A549 (cell line): ENCODE measurements around the gene NR2C2. TPM values are rescaled to one million over a fixed set of nuclear protein-coding genes. Genes with fewer than 3 reads are reported as not detected.
A peak's percentile ranks its signal among the peaks of the same experiment; 100 is the strongest.

Experiments
- ATAC-seq, 2 experiments: fragments of 200-7000 bp in 1 of 2; fragments of >200 bp in 1 of 2; cut with Nextera tagmentation in 1 of 2; cut with Tn5 transposase in 1 of 2; 3 replicates each; pipeline versions ENCODE4 v1.8.0 to v1.9.1; 2018 to 2020; ENCODE audit warnings: mild to moderate bottlenecking in 1 of 2, moderate library complexity in 1 of 2
- CTCF ChIA-PET: fragments of 300-600 bp; sonication (Branson Sonifier 250); formaldehyde crosslinking; extraction: SDS; loops from one replicate; lab custom pipeline; 2021; ENCODE audit warnings: antibody characterized with exemption, inconsistent platforms; lab: Yijun Ruan, JAX
- POLR2A ChIA-PET: fragments of 350-600 bp; formaldehyde crosslinking; extraction: SDS; loops from one replicate; lab custom pipeline; 2021; ENCODE audit warnings: antibody characterized with exemption, inconsistent platforms; lab: Yijun Ruan, JAX
- DNase-seq, 2 experiments: peaks; one replicate each; pipeline versions ENCODE4 v3.0.0 to v3.0.0-alpha.2; 2011 to 2016; ENCODE audit warnings: low read depth in 1 of 2, low spot score in 1 of 2
- FAIRE-seq: peaks from 2 replicates; lab custom pipeline; 2011; peaks lifted over from hg19 to GRCh38; lab: Jason Lieb, UNC
- H3K27ac ChIP-seq, 2 experiments: fragments of >200 bp; sonication (Bioruptor Twin); formaldehyde crosslinking; 3 replicates each; pipeline ENCODE4 v1.5.1; 2016 to 2017
- H3K4me1 ChIP-seq: fragments of >200 bp; sonication (Bioruptor Twin); formaldehyde crosslinking; 3 replicates; pipeline ENCODE4 v1.6.1; 2016
- H3K4me2 ChIP-seq: fragments of >200 bp; sonication (Bioruptor Twin); formaldehyde crosslinking; 3 replicates; pipeline ENCODE4 v1.6.1; 2016
- H3K4me3 ChIP-seq: fragments of >200 bp; sonication (Bioruptor Twin); formaldehyde crosslinking; 3 replicates; pipeline ENCODE4 v1.5.1; 2016
- H3K9me3 ChIP-seq: fragments of >200 bp; sonication (Bioruptor Twin); formaldehyde crosslinking; 3 replicates; pipeline ENCODE4 v1.6.1; 2016
- CEBPB ChIP-seq, 2 experiments: fragments of >200 bp in 1 of 2; sonication (Bioruptor Twin) in 1 of 2; formaldehyde crosslinking in 1 of 2; IDR thresholded peaks; 2 replicates each; pipeline ENCODE4 v1.6.1; 2012 to 2016
- EP300 ChIP-seq, 2 experiments: fragments of >200 bp; sonication (Bioruptor Twin); formaldehyde crosslinking; IDR thresholded peaks; 2 replicates in 1 of 2; 3 replicates in 1 of 2; pipeline ENCODE4 v1.6.1; 2016 to 2017
- FOXS1 ChIP-seq: fragments of 250-450 bp; sonication (Bioruptor Pico); IDR thresholded peaks from 2 replicates; pipeline ENCODE4 v1.5.0; 2020; ENCODE audit warnings: mild to moderate bottlenecking, moderate library complexity
- HEYL ChIP-seq: fragments of 250-450 bp; sonication (Bioruptor Pico); IDR thresholded peaks from 2 replicates; pipeline ENCODE4 v1.8.0; 2021; ENCODE audit warnings: mild to moderate bottlenecking, moderate library complexity
- MYC ChIP-seq: IDR thresholded peaks from 2 replicates; pipeline ENCODE4 v1.6.1; 2012; ENCODE audit warnings: mild to moderate bottlenecking, inconsistent platforms, low read length, improper control_type of control experiment, borderline replicate concordance
- NPAS2 ChIP-seq: fragments of 250-450 bp; sonication (Bioruptor Pico); IDR thresholded peaks from 2 replicates; pipeline ENCODE4 v1.8.0; 2022; ENCODE audit warnings: mild to moderate bottlenecking, moderate library complexity, borderline replicate concordance
- NR3C1 ChIP-seq: fragments of >200 bp; sonication (Bioruptor Twin); formaldehyde crosslinking; IDR thresholded peaks from 3 replicates; pipeline ENCODE4 v1.6.1; 2017
- PHF8 ChIP-seq: fragments of 200-600 bp; sonication (generic); IDR thresholded peaks from 2 replicates; pipeline ENCODE4 v1.6.1; 2016; ENCODE audit warnings: low read depth, mild to moderate bottlenecking, antibody characterized with exemption, moderate library complexity, borderline replicate concordance
- POLR2A ChIP-seq: IDR thresholded peaks from 2 replicates; pipeline ENCODE4 v1.6.1; 2012; ENCODE audit warnings: mild to moderate bottlenecking, low read length
- POLR2AphosphoS2 ChIP-seq: conservative IDR thresholded peaks from 2 replicates; pipeline ENCODE4 v1.6.1; 2012; ENCODE audit warnings: low read length, improper control_type of control experiment, inconsistent platforms
- RAD21 ChIP-seq, 2 experiments: fragments of >200 bp in 1 of 2; sonication (Bioruptor Twin) in 1 of 2; formaldehyde crosslinking in 1 of 2; IDR thresholded peaks in 1 of 2; conservative IDR thresholded peaks in 1 of 2; 2 replicates in 1 of 2; 3 replicates in 1 of 2; pipeline ENCODE4 v1.6.1; 2012 to 2018; ENCODE audit warnings: inconsistent platforms in 1 of 2
- RARB ChIP-seq: fragments of 250-450 bp; sonication (Bioruptor Pico); IDR thresholded peaks from 2 replicates; pipeline ENCODE4 v1.8.0; 2021; ENCODE audit warnings: mild to moderate bottlenecking, moderate library complexity
- RCOR1 ChIP-seq: fragments of 150-350 bp; IDR thresholded peaks from 2 replicates; pipeline ENCODE4 v1.6.1; 2014; ENCODE audit warnings: antibody characterized with exemption, low read length, low read depth
- RFX5 ChIP-seq: fragments of 450-650 bp; IDR thresholded peaks from 2 replicates; pipeline ENCODE4 v1.7.1; 2014; ENCODE audit warnings: antibody characterized with exemption, mild to moderate bottlenecking, moderate library complexity
- RNF2 ChIP-seq: fragments of 200-600 bp; sonication (generic); IDR thresholded peaks from 2 replicates; pipeline ENCODE4 v1.6.1; 2016; ENCODE audit warnings: low read depth, mild to moderate bottlenecking, antibody characterized with exemption, moderate library complexity, borderline replicate concordance
- SMC3 ChIP-seq: fragments of >200 bp; sonication (Bioruptor Twin); formaldehyde crosslinking; IDR thresholded peaks from 3 replicates; pipeline ENCODE4 v1.6.1; 2018; ENCODE audit warnings: inconsistent platforms
- ZSCAN20 ChIP-seq: fragments of 250-450 bp; sonication (Bioruptor Pico); IDR thresholded peaks from 2 replicates; pipeline ENCODE4 v1.8.0; 2022; ENCODE audit warnings: mild to moderate bottlenecking, moderate library complexity
- whole genome bisulfite sequencing: methylation state at CpG from one replicate; pipeline ENCODE4 v1.1.6; 2017; ENCODE audit errors: missing lambda C conversion rate; 5-methylcytosine and 5-hydroxymethylcytosine counted together
- polyA plus RNA-seq, 4 experiments: library from polyadenylated mRNA; depleted of rRNA in 3 of 4; stranded (reverse); fragments of >200 nt; fragmentation: RNase III in 1 of 4; extraction: RNeasy Plus Mini Kit Qiagen cat#74134 plus additional on column Dnase treatment in 1 of 4; gene quantifications; 2 replicates in 3 of 4; 3 replicates in 1 of 4; pipeline ENCODE4 v1.2.3, GENCODE V29; 2011 to 2017
- TF ChIP-seq, protein P1 (sequence below): IDR thresholded peaks from 2 replicates; pipeline ENCODE4 v1.6.1; 2012
- TF ChIP-seq, protein P2 (sequence below): IDR thresholded peaks from 2 replicates; pipeline ENCODE4 v1.6.1; 2012; ENCODE audit warnings: low read depth, borderline replicate concordance
- TF ChIP-seq, protein P3 (sequence below): fragments of 250-450 bp; sonication (Bioruptor Pico); IDR thresholded peaks from 2 replicates; pipeline ENCODE4 v1.5.0; 2020; ENCODE audit warnings: low read depth, mild to moderate bottlenecking, moderate library complexity

Gene NR2C2
- polyA plus RNA-seq, 2 of the 4 experiments (the other 2 are of a cell fraction) = 14.6 to 20.2 TPM

DNA sequence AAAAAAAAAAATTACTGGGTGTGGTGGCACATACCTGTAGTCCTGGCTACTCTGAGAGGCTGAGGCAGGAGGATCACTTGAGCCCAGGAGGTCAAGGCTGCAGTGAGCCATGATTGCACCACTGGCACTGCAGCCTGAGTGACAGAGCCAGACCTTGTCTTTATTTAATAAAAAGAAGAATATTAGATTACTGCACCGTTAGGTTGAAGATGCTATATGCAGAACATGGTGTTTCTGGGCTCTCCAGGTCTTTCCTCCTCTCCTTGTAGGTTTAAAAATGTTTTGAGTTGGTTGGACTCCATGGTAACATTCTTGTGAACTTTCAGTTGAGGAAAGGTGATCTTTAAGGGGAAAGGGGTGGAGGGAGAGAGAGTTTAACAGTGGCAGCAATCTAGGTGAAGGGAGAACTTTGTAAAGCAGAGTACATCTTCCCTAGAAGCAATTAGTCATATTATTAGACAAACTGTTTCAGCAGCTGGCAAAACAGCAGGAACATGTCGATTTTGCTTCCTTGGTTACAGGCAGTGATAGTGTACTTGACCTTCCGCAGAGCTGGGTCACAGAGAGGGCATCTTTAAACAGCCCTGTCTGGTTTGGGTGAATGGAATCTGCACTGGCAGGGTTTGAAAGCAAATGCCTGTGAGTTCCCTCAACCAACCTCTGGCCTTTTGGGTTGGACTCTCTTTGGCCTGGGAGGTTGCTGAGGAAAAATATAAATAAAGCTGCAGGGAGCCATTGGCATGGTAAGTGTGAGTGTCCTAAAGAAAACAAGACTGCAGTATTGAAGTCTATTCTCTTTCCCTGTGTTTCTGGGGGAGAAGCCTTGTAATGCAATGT is 42.8 kb downstream of the NR2C2 start:
- Histone ChIP-seq H3K4me3 (no peak overlapping the region), H3K4me1 (peaks cover 21% of the 10 kb centered on the region), H3K4me2 (peak overlapping the region; percentile 3; the same call in 2 of the 3 replicates), H3K9me3 (no peaks in the 10 kb centered on the region), H3K27ac (no peak overlapping the region)
- TF ChIP-seq ZSCAN20 (CRISPR knock-in tag) (no peak), POLR2A (no peak)
- CTCF ChIA-PET = no interaction called here
- ATAC-seq (peak; percentile 21 to 60; a peak in 4 of 6 replicates), DNase-seq (peak in 1 of 2 experiments; percentile 12), FAIRE-seq (no peak)
- 62% methylated on average over 3 of the region's 3 CpGs for WGBS
- POLR2A ChIA-PET = no interaction called here

DNA sequence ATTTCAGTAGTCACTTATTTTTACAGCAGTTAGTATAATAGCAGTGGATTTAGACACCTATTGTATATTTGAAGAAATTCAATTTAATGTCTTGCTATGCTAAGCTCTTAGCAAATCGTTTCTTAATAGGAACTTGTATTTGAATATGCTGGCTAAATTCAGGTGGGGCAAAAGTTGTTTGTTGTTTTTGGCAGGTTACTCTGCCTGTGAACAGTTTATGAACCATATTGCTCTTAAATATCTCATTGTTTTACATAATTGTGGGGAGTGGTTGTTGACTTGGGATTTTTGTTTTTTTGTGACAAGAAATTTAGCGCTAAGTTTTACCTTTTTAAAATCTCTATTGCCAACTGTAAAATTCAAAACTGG is 43.4 kb downstream of the NR2C2 start:
- ATAC-seq (no peak), FAIRE-seq (no peak)
- POLR2A ChIA-PET = no interaction called here

DNA sequence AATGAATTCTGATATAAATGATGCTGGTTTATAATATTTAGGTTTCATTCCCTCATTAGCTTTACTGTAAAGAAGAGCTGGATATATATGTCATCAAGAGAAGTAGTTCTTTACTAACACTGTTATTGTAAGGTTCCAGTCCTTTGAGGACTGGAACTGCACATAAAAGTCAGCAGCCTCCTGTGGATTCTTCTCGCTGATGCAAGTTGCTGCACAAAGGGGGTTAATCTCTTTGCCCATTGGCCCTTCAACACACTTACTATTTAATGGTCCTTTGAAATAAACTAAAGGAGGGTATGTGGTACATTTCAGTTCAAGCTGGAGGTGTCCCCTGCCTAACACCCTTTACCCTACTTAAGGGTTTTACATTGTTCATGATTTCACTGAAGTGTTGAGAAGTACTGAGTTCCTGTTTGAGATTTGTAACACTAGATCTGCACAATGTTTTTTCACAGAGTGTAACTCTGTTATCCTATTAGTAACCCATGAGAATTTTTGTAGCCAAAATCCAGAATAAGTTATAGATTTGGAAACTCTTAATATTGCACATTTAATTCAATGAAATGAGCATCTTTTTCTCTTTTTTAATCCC is 43.9 kb downstream of the NR2C2 start:
- H3K4me2 ChIP-seq = no peak overlapping the region
- H3K27ac ChIP-seq = no peak overlapping the region
- H3K9me3 ChIP-seq = no peaks in the 10 kb centered on the region
- no peak overlapping the region for H3K4me3 ChIP-seq
- ChIA-PET CTCF (no interaction called here), POLR2A (no interaction called here)
- FAIRE-seq = no peak
- no peak for DNase-seq
- H3K4me1 ChIP-seq = peaks cover 21% of the 10 kb centered on the region
- TF ChIP-seq, protein P1, sequence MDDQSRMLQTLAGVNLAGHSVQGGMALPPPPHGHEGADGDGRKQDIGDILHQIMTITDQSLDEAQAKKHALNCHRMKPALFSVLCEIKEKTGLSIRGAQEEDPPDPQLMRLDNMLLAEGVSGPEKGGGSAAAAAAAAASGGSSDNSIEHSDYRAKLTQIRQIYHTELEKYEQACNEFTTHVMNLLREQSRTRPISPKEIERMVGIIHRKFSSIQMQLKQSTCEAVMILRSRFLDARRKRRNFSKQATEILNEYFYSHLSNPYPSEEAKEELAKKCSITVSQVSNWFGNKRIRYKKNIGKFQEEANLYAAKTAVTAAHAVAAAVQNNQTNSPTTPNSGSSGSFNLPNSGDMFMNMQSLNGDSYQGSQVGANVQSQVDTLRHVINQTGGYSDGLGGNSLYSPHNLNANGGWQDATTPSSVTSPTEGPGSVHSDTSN = no peak
- TF ChIP-seq RCOR1 = no peak
- TF ChIP-seq RNF2 = no peak
- TF ChIP-seq RFX5 = no peak
- no peak for TF ChIP-seq RAD21 (conservative IDR thresholded peaks at IDR 0.05 in 1 of 2, IDR thresholded peaks at IDR 0.05 in 1 of 2)
- TF ChIP-seq, protein P2, sequence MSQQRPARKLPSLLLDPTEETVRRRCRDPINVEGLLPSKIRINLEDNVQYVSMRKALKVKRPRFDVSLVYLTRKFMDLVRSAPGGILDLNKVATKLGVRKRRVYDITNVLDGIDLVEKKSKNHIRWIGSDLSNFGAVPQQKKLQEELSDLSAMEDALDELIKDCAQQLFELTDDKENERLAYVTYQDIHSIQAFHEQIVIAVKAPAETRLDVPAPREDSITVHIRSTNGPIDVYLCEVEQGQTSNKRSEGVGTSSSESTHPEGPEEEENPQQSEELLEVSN = no peak
- TF ChIP-seq SMC3 = no peak
- no peak for TF ChIP-seq NR3C1
- TF ChIP-seq FOXS1 (CRISPR knock-in tag) = no peak
- TF ChIP-seq POLR2AphosphoS2 = no peak
- TF ChIP-seq, protein P3, sequence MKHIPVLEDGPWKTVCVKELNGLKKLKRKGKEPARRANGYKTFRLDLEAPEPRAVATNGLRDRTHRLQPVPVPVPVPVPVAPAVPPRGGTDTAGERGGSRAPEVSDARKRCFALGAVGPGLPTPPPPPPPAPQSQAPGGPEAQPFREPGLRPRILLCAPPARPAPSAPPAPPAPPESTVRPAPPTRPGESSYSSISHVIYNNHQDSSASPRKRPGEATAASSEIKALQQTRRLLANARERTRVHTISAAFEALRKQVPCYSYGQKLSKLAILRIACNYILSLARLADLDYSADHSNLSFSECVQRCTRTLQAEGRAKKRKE (CRISPR knock-in tag) = no peak
- no peak for TF ChIP-seq HEYL
- TF ChIP-seq MYC = no peak
- TF ChIP-seq RARB = no peak
- no peak for ATAC-seq
- 83% methylated on average over 1 of the region's 1 CpG for WGBS

More for the DNA sequence above, 43.4 kb downstream of the NR2C2 start:
- no peaks in the 10 kb centered on the region for H3K9me3 ChIP-seq
- H3K4me2 ChIP-seq = peak overlapping the region; percentile 3; the same call in 2 of the 3 replicates
- H3K4me1 ChIP-seq = peaks cover 21% of the 10 kb centered on the region
- CTCF ChIA-PET = no interaction called here
- H3K4me3 ChIP-seq = no peak overlapping the region
- H3K27ac ChIP-seq = no peak overlapping the region
- DNase-seq = no peak
- 79% methylated on average over 2 of the region's 2 CpGs for WGBS
- TF ChIP-seq, protein P2 = no peak
- TF ChIP-seq NPAS2 (CRISPR knock-in tag) = no peak
- TF ChIP-seq CEBPB (IDR thresholded peaks at IDR 0.05) = no peak
- TF ChIP-seq PHF8 = no peak
- TF ChIP-seq POLR2AphosphoS2 = no peak
- no peak for TF ChIP-seq RFX5
- TF ChIP-seq RAD21 (conservative IDR thresholded peaks at IDR 0.05 in 1 of 2, IDR thresholded peaks at IDR 0.05 in 1 of 2) = no peak
- no peak for TF ChIP-seq NR3C1
- no peak for TF ChIP-seq EP300 (IDR thresholded peaks at IDR 0.05)
